Measurements from ENCODE around the gene LIMA1.
"Not testable (repeated sequence)": the region's sequence is repeated elsewhere in the genome, so short reads cannot be mapped to it uniquely, and the experiment has no call there.

Gene LIMA1

DNA sequence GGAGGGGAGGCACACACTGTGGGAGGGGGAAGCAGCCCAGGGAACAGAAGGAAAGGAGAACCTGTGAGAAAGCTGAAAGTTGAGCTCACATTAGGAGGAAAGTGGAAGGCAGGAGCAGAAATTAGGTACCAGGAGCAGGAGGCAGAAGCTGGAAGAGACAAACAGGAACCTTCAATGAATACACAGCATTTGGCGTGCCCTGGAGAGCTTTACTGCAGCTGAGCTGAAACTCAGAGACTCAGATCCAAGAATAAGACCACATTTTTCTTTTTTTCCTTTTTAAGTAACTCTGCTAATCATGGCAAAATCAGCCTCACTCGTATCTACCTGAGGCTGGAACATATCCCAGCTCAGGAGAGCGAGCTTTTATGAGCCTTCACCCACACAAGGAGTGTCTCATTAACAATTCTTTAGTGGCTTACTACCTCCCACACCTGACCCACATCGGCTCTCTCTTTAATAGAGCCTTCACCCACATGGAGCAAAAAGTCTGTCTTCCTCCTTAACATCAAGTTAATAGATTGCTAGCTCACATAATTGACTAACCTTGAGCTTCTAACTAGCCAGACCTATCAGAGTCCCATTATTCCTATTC lies 97.9 kb downstream of the LIMA1 start:
- DNase-seq: no peak

DNA sequence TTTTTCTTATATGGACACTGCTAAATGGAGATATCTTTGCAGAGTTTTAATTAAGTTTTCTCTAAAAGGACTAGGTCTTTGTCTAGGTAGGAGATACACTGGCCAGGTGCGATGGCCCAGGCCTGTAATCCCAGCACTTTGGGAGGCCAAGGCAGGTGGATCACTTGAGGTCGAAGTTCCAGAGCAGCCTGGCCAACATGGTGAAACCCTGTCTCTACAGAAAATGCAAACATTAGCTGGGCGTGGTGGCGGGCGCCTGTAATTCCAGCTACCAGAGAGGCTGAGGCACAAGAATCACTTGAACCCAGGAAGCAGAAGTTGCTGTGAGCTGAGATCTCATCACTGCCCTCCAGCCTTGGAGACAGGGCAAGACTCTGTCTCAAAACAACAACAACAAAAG lies 99.1 kb downstream of the LIMA1 start:
- DNase-seq: no peak

- no peak for DNase-seq
These were observed 100.9 kb downstream of the LIMA1 start for GRCh38 chr12:50182461-50182860.

DNA sequence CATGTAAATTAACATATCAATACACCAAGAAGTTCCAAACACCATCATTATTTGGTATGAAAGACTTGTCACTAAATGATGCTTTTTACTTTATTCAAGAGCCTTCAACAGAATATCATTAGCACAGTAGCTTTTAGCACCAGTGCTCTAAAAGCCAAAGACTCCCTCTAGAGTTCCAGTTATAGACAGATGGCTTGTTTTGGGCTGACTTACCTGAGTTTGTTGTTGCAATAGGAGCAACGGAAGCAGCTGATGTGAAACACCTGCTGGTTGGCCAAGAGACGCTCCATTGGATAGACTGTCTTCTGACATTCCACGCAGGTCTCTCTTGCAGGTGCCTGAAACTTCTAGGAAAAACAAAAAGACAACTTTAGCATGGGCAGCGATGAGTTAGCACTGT lies 101.6 kb downstream of the LIMA1 start:
- DNase-seq: no peak

- no peak for DNase-seq
These were observed 107.6 kb downstream of the LIMA1 start for GRCh38 chr12:50175716-50176026.

GRCh38 chr12:50174971-50175715 lies 108.2 kb downstream of the LIMA1 start:
- DNase-seq: peak; percentile 81

DNA sequence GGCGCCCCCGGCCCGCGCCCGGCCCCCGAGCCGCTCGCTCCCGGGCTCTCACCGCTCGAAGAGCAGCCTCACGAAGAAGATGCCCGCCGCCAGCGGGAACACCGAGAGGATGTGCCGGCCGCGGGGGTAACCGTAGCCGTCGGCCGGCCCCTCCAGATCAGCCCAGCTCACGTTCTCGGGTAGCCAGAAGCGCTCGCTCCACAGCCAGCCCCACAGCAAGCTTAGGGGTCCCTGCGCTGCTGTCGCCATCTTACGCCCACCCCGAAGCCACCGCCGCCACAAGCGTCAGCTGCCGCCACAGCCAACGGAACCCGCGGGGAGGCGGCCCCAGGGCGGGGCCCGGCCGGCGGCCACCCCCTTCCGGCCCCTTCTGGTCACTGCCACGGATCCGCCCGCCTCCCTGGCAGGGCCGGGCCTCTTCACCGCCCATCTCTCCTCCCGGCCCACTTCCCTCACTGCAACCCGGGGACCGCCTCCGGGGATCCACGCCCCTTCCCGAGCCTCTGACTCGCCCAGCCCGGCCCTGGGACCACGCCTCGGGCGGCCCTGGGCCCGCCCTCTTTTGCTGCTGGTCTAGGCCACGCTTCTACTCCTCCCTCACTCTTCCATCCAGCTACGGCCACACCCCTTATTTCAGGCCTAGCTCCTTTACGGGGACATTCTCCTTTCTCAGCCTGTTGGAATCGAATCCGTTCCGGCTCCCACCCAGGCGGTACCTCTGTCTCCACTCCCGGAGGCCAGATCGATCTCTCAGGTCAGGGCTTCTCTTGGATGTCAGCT lies 116.1 kb downstream of the LIMA1 start, which contains the start of gene CERS5:
Gene CERS5 (minus strand): TSS at position 321 of the 780 bp plus-strand sequence. CDS start 72 bp downstream, at position 249.
- peak; percentile 96 for DNase-seq

DNA sequence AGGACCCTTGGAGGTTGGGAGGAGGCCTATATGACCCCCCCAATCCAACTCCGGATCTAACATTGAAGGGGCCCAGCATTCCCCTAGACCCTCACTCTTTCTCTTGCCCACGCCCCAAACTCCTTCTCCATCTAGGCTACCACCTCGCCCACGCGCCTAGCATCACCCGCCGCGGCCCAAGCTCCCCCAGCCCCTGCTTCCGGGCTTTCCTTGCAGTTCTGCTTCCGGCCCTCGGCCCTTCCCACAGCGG lies 116.6 kb downstream of the LIMA1 start:
- no peak for DNase-seq

- DNase-seq: no peak
These were observed 118.4 kb downstream of the LIMA1 start for GRCh38 chr12:50164963-50165362.

DNA sequence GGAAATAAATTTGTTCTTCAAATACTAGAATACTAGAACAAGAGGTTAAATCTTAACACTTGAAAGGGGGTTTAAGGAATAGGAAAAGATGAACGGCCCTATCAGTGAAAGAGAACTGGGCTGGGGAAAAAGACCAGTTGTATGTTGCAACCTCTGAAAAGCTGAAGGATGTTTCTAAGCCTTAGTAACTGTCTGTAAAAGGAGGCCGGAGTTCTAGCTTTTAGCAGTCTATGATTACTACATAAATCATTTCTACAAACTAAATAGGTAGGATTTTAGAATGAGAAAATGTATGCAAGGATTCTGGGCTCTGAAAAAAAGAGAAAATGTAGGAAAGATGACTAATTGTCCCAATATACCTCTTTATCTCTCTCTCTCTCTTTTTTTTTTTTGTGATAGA lies 121.1 kb downstream of the LIMA1 start:
- no peak for DNase-seq

GRCh38 chr12:50160643-50161042 lies 122.7 kb downstream of the LIMA1 start:
- no peak for DNase-seq

GRCh38 chr12:50157259-50157658 lies 126.1 kb downstream of the LIMA1 start:
- DNase-seq: no peak

DNA sequence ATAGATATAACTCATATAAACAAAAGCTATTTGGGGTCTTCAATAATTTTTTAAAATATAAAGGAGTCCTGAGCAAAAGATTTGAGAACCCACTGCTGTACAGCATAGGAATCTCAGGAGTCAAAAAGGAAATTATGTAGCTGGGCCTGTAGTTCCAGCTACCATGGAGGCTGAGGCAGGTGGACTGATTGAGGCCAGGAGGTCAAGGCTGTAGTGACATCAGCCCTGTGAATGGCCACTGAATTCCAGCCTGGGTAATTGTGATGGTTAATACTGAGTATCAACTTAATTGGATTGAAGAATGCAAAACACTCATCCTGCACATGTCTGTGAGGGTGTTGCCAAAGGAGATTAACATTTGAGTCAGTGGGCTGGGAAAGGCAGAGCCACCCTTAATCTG lies 126.7 kb downstream of the LIMA1 start:
- DNase-seq: no peak

DNA sequence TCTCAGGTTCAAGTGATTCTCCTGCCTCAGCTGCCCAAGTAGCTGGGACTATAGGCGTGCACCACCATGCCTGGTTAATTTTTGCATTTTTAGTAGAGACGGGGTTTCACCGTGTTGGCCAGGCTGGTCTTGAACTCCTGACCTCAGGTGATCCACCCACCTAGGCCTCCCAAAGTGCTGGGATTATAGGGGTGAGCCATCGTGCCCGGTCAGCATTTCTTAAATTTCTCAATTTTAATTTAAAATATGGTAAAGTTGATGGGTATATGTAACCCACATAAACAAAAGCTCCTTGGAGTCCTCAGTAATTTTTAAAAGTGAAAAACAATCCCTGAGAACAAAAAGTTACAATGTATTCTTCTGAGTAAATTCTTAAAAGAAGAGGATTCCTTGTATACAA lies 128.4 kb downstream of the LIMA1 start:
- not testable (repeated sequence) for DNase-seq

- DNase-seq: no peak
These were observed 132.2 kb downstream of the LIMA1 start for GRCh38 chr12:50151047-50151687.

GRCh38 chr12:50149311-50149710 lies 134.0 kb downstream of the LIMA1 start:
- no peak for DNase-seq

DNA sequence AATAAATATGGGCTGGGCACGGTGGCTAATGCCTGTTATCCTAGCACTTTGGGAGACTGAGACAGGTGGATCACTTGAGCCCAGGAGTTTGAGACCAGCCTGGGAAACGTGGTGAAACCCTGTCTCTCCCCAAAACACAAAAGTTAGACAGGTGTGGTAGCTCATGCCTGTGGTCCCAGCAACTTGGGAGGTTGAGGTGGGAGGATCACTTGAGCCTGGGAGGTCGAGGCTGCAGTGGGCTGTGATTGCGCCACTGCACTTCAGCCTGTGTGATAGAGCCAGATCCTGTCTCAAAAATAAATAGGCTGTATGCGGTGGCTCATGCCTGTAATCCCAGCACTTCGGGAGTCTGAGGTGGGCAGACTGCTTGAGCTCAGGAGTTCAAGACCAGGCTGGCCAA lies 135.3 kb downstream of the LIMA1 start:
- DNase-seq: not testable (repeated sequence)

- no peak for DNase-seq
These were observed 136.0 kb downstream of the LIMA1 start for GRCh38 chr12:50147281-50147680.

DNA sequence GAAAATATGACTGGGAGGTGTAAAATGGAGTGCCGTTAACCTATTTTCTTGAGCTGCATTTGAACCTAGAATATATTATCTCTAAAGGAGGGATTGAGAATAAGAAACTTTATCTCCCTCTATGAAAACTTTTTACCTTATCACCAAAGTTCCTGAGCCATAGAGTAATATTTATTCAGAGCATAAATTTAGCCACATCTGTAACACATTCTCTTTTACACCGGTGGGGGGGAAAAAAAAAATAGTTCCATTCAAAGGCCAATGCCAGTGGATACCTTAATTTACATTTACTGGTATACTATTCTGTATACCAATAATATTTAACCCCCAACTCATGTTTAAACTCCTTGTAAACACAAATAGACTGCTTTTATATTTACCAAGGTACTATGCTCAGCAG lies 137.9 kb downstream of the LIMA1 start:
- DNase-seq: no peak

- DNase-seq: no peak
These were observed 140.3 kb downstream of the LIMA1 start for GRCh38 chr12:50142993-50143392.

DNA sequence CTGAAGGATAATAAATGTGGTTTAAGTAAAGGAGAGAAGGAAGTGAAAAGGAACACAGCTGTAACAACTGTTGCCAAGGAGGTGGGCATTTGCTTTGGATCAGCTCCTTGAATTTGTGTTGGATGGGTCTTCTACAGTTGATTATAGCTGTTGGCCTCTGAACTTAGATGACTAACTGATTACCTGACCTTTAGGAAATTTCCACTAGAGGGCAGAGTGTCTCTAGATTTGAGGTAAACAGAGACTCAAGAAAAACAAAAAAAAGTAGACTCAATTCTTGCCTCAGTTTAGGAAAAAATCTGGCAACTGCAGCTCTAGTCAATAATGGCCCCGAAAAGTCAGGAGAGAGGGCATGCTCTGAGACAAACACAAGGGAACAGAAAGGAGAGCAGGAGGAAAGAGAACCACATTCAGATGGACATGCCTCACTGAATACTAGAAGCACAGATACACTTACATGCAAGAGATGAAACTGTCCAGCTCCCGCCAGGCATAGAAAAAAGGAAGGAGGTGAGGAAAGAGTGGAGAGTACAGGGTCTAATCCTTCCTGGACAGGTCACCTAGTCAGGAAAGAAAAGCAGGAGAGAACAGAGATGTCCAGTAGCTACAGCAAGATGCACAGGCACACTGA lies 150.7 kb downstream of the LIMA1 start:
- DNase-seq: peak; percentile 53

DNA sequence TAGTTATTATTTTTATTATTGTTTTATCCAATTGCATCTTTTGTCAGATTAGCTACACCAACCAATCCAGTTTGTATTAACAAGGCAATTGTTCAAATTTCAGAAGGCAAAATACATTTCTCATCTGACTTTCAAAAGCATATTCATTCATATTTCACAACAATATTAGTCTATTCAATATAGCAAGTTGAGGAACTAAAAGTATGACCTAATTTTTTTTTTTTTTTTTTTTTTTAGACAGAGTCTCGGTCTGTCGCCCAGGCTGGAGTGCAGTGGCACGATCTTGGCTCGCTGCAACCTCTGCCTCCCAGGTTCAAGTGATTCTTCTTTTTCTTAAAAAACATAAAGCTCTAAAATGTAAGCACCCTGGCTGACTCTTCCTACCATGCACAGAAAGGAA lies 154.0 kb downstream of the LIMA1 start:
- no peak for DNase-seq

DNA sequence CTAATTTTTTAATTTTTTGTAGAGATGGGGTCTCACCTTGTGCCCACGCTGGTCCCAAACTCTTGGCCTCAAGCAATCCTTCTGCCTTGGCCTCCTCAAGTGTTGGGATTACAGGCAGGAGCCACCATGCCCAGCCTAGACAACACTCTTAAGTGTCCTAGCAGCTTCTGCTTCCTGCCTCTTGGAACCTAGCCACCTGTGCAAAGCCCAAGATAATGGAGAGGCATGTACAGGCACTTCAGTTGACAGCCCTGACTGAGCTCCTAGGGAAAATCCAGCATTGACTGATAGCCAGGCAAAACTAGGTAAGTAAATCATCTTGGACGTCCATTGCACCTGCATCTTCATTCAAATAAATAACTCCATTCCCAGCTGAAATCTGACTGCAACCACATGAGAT lies 155.8 kb downstream of the LIMA1 start:
- DNase-seq: no peak
